HG03025 (cell line): ENCODE measurements around the gene TMEM59.

ENCODE experiments used
- ATAC-seq: cut with Tn5 transposase; IDR thresholded peaks from one replicate; pipeline ENCODE4 v1.9.1; 2021; ENCODE audit warnings: mild to moderate bottlenecking, moderate library complexity; ENCODE audit not compliant: unreplicated experiment, low FRiP score

Gene TMEM59

DNA sequence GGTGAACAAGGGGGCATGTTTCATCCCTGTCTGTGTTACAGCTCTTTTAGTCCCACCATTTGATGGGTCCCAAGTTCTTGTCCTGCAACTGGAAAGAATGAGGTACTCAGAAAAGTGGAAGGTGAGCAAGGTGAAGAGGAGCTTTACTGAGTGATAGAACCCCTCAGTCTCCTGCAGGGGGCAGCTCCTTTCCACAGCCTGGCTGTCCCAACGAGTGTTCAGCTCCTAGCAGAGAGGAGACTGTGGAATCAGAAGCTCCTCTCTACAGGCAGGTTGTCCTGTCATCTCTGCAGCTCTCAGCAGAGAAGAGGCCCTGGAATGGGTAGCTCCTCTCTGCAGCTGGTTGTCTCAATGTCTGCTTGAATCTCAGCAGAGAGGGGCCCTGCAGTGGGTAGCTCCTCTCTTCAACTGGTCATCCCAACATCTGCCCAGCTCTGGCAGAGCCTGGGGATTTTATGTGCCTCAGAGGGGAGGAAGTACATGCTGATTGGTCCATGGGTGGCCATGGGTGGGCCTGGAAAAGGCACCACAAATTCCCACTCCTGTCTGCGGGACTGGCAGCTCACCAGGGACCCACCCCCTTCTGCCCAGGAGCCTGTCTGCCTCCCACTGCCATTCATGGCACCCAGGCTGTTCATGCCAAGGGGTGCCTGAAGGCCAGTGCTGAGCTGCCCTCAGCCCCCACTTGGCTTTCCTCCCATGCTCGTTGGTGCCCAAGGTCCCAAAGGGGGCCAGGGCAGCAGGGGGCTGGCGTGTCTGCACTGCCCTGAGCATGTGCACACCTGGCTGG, 60.7 kb downstream of the TMEM59 start:
- no peak for ATAC-seq

- no peak for ATAC-seq
These were observed 65.1 kb downstream of the TMEM59 start for GRCh38 chr1:53987880-53988279.

- no peak for ATAC-seq
These were observed 66.5 kb downstream of the TMEM59 start for GRCh38 chr1:53986458-53986857.

GRCh38 chr1:53984726-53985125, 68.3 kb downstream of the TMEM59 start:
- no peak for ATAC-seq

GRCh38 chr1:53982763-53983104, 70.3 kb downstream of the TMEM59 start:
- ATAC-seq, result no peak

DNA sequence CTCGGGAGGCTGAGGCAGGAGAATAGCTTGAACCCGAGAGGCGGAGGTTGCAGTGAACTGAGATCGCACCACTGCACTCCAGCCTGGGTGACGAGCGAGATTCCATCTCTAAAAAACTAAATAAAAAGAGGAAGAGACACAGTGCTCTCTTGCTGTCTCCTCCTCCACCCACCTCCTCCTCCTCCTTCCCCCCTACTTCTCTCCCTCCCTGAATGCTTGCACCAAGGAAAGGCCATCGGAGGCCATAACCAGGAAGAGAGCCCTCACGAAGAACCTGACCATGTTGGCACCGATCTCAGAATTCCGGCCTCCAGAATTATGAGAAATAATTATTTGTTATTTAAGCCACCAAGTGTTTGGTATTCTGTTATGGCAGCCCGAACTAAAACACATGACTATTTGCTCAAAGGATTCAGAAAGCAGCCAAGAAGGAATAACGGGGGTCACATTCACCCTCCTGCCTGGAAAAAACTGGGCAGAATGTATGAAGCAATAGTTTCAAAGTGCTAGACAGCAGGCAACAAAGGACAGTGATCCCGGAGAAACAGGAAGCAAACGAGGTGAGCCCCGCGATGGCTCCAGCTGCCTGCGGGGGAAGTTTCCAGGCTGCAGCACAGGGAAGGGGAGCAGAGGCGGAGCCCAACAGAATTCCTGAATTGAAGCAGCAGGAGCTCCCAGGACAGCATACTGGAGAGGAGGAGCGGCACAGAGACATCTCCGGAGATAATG, 70.8 kb downstream of the TMEM59 start:
- ATAC-seq, result no peak

DNA sequence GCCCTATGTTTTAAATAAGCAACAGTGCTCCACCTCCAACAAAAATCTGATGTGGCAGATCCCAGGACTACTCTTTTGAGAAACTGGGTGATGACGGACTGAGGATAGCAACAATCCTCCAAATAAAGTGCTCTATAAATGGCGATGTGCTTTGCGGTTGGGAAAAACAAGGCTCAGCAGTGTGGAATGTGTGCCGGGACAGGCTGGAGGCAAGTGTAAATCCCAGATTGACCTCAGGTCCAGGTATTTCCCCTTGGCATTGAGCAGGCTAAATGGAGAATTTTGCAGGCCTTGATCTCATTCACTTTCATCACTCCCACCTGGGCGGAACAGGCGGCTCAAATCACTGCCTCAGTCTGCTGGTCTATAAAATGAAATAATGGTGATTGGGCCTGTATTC, 71.8 kb downstream of the TMEM59 start:
- no peak for ATAC-seq

DNA sequence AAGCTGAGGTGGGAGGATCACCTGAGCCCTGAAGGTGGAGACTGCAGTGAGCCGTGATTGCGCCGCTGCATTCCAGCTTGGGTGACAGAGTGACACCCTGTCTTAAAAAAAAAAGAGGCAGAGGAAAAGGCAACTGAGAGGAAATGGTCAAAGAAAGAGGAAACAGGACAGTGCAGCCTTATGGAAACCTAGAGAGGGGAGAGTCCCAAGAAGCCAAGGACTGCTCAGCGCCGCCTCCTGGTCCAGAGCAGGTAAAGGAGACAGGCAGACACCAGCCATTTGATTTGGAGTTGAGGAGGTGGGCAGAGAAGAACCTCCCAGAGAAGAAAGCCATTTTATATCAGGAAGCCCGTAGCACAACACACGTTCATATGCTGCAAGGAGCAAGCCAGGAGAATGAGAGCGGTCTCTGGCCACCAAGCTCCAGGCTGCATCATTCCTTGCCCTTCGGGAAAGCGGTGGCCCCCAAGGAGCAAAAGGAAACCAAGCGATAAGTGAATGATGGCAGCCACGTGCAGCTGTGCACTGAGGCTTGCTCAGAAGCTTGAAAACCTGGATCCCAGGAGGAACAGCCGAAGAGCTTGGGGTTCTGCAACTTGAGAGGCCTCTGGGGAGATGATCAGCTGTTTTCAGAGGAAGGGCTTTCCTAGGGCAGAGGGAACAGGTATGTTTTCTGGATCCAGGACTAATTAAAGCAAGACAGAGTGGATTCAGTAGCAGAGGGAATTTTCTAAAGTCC, 73.1 kb downstream of the TMEM59 start:
- ATAC-seq, result no peak
